GM21528 (cell line): ENCODE results near the gene PLA2G4B.

ENCODE experiments used
- ATAC-seq: cut with Tn5 transposase; IDR thresholded peaks from one replicate; pipeline ENCODE4 v1.9.1; 2021; ENCODE audit warnings: mild to moderate bottlenecking, moderate library complexity; ENCODE audit not compliant: unreplicated experiment, low FRiP score

Gene PLA2G4B

GRCh38 chr15:41883484-41883825 is 44.8 kb downstream of the PLA2G4B start:
- no peak for ATAC-seq

DNA sequence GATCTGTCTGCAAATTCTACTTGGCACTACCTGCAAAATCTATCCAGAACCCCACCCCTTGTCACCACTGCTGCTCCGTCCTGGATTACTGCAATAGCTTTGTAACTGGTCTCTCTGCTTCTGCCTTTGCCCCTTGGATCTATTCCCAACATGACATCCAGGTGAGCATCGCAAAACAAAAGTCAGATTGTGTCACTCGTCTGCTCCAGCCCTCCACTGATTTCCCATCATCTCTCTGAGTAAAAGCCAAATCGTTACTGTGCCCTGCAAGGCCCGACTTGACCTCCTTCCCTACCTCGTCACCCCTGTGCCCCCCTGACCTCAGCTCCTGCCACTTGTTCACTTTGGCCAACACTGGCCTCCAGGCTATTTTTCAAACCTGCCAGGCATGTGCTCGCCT is 45.8 kb downstream of the PLA2G4B start:
- no peak for ATAC-seq

GRCh38 chr15:41885321-41885720 is 46.7 kb downstream of the PLA2G4B start:
- no peak for ATAC-seq

DNA sequence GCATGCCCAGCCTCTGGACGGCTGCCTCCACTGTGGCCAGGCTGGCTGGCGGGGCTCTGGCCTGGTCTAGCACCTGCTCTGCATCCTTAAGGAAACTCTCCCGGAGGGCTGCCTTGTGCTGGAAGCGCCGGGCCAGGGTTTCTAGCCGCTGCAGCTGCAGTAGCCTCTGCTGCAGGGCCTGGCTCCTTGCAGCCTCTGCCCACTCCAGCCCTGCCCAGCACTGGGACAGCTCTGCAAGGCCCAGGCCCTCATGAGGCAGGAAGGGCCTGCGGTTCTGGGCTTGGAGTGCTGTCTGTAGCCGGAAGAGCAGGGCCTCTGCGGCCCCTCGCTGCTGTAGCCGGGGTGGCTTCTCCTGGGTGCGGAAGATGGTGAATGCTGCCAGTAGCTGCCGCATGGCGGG is 47.2 kb downstream of the PLA2G4B start:
- ATAC-seq = no peak

DNA sequence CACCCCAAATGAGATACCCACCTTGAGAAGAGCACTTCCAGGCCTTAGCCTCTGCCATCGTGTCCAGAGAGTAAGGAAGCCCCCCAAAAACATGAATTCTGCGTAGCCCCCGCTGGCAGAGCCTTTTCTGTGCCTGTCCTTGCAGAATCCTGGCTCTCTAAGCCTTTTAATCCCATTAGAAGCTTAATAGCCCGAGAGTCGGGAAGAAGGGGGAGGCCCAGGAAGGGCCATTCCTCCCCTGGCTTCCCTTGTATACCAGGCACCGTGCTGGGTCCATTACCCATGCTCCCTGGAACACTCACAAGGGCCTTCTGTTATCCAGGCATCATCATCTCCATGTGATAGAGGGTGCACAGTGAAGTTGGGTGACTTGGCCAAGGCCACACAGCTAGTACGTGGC is 48.1 kb downstream of the PLA2G4B start:
- ATAC-seq = no peak

GRCh38 chr15:41887161-41887560 is 48.5 kb downstream of the PLA2G4B start:
- no peak for ATAC-seq

- ATAC-seq = no peak
Observed at GRCh38 chr15:41887893-41888292, 49.2 kb downstream of the PLA2G4B start.

DNA sequence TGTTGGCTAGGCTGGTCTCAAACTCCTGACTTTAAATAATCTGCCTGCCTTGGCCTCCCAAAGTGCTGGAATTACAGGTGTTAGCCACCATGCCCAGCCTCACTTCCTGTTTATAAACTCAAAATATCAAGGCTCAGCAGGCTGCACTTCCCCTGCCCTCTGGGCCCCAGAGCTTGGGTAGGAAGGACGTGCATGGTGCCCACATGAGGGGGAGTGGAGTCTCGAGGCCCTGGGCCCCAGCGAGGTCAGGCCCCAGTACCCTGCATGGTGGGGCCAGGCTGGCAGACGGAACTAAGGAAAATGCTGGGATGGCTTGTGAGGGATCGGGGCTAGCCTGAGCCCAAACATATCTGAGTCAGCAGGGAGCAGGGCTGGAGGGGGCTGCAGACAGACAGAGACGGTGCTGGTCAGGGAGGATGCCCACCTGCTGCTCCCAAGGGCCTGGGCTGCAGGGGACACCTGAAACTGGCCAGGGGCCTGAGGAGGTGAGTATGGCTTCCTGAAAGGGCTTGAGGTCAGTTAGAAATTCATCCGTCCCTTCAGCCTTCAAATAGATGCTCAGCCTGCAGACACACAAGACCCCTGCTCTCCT is 50.1 kb downstream of the PLA2G4B start:
- ATAC-seq = no peak

DNA sequence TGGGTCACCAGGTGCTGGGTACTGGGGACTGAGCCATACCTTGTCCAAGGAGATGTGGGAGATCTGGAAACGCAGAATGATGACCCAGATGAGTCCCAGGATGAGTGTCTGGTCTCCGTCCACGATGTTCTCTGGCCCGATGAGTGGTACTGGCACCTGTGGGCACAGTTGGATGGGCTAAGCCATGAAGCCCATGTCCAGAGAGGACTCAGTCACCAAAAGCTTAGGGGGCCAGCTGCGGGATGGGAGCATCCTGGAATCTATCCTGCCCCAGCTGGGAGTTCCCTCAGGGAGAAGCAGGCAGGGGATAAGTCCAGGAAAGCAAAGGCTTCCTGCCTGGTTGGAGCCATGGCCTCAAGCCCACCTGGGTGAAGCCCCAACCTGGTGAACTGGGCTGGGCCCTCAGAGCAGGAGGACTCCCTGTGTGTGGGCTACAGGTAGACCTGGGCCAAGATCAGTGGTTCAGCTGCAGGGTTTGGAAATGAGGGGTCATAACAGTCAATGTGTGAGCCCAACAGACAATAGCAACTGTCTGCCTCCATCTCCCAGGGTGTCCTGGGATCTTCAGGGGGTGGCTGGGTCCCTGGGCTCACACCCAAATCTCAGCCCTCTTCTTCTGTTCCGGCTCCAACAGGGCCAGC is 51.5 kb downstream of the PLA2G4B start:
- ATAC-seq = no peak

- ATAC-seq = no peak
Observed at GRCh38 chr15:41891226-41891625, 52.6 kb downstream of the PLA2G4B start.

DNA sequence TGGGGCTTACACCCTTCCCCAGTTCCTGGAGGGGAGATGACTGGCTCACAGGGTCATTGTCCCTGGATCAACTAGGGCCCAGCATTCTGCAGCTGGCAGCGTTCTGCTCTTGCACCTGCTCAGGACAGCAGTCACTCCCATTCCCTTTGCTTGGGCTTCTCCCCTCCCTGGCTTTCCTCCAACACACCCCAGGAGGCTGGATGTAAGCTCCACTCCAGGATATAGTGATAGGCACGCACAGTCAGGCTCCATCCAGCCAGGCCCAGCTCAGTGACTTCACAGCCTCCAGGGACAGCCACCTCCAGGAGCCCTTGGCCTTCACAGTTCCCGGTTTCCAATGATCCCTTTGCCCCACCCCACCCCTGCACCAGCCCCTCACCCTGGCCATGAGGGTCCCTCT is 53.3 kb downstream of the PLA2G4B start:
- no peak for ATAC-seq

DNA sequence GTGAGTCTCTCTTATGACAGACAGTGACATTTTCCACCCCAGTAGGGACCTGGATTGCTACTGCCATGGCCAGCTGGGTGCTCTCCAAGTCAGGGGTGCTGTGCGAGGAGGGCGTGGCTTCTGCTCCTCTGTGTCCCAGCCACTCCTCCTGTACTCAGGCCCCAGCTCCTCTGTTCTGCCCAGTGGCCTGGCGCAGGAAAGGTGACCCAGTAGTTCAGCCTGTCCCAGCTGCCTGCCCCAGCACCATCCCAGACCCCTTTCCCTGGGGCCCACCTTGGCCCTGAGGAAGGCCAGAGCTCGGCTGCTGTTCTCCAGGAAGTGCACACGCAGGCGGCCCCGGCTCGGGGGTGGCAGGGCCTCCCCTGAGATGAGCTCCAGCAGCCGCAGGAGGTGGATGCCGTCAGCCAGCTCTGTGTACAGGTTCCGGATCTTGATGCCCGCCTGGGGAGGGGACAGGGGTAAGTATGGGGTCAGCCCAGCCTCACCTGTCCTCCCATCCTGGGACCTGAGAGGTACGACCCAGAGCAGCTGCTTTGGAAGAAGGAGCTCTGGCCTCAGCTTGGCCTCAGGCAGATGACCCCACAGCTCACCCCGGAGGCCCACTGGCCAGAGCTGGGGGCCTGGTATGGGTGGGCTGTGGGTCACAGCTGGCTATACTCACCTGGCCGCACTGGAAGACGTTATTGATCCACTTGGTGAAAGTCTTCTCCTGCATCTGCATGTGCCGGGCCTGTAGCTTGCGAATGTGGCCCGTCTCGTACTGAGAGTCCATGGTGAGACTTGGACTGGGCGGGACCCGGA is 54.2 kb downstream of the PLA2G4B start:
- no peak for ATAC-seq

GRCh38 chr15:41893422-41894250 is 55.0 kb downstream of the PLA2G4B start, which contains the start of gene SPTBN5:
SPTBN5 (minus strand) TSS chr15:41894053; CDS start chr15:41893497, 556 bp downstream.
- ATAC-seq = no peak

GRCh38 chr15:41894251-41894790 is 55.7 kb downstream of the PLA2G4B start:
- peak; percentile 16 for ATAC-seq

GRCh38 chr15:41894791-41895463 is 56.3 kb downstream of the PLA2G4B start:
- ATAC-seq = peak; percentile 75

DNA sequence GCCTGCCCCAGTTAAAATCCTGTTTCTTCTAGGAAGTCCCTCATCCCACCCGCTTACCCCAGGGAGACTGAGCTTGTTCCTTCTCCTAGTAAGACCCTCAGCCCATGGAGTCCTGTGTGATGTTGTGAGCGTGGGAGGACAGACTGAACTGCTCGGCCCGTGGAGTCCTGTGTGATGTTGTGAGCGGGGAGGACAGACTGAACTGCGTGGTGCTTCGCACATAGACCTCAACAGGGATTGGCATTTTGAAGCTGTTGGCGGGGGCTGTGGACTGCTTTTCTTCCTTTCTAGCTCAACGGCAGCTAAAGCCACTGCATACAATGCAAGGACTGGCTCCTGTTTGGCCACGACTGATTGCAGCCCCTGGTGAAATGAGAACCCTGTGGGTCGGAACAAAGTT is 56.8 kb downstream of the PLA2G4B start:
- no peak for ATAC-seq

DNA sequence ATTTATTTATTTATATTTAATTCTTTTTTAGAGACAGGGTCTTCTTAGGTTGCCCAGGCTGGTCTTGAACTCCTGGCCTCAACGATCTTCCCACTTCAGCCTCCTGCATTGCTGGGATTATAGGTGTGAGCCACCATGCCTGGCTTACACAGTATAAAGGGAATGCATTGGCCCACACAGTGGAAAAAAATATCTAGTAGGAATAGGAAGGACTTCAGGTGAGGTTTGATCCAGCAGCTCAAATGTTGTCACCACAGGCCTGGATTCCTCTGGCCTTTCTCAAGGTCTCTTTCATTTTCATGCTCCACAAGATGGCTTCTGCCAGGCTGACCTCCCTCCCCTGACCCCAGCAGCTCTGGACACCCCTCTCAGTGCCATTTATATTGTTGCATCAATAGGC is 57.3 kb downstream of the PLA2G4B start:
- no peak for ATAC-seq

DNA sequence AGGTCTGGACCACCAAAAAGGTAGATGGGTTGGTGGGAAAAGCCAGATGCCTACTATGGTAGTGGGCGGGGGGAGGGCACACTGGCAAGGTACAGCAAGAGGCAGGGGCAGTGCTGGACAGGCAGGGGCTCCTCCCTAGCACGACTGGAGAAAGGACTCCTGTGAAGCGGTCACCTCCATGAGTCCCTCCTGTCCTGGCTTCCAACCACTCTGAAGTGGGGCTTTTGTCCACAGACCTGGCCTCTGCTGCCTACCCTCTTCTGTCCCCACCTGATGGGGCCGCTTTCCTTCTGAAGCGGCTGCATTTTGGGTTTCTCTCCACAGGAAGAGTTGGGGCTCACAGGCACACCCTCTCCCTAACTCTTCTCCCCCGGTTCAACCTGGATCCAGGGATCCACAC is 57.9 kb downstream of the PLA2G4B start:
- no peak for ATAC-seq

GRCh38 chr15:41897363-41897799 is 58.7 kb downstream of the PLA2G4B start:
- ATAC-seq = no peak
